H1 (cell line): ENCODE data around the gene AOAH.

Experiments used
- CTCF ChIP-seq, 3 experiments: IDR thresholded peaks; 1 replicate in 2 of 3; 2 replicates in 1 of 3; pipeline versions ENCODE4 v1.5.1 to v1.6.1; 2011; ENCODE audit warnings: low read length in 3 of 3, mild to moderate bottlenecking in 3 of 3, inconsistent platforms in 2 of 3, low read depth in 1 of 3, moderate library complexity in 1 of 3; ENCODE audit not compliant: insufficient read depth in 1 of 3; ENCODE audit errors: control extremely low read depth in 1 of 3
- HDAC6 ChIP-seq: IDR thresholded peaks from one replicate; pipeline ENCODE4 v1.7.1; 2012; ENCODE audit warnings: low read depth, mild to moderate bottlenecking, inconsistent platforms, low read length, moderate library complexity
- NANOG ChIP-seq: IDR thresholded peaks from 2 replicates; pipeline ENCODE4 v1.6.1; 2011; ENCODE audit warnings: low read length, low read depth, mild to moderate bottlenecking, inconsistent platforms; ENCODE audit not compliant: insufficient read depth, poor library complexity, severe bottlenecking
- POLR2A ChIP-seq, 2 experiments: IDR thresholded peaks; 1 replicate in 1 of 2; 2 replicates in 1 of 2; pipeline ENCODE4 v1.6.1; 2011; ENCODE audit warnings: low read depth in 2 of 2, low read length in 2 of 2, mild to moderate bottlenecking in 2 of 2; ENCODE audit errors: control extremely low read depth in 1 of 2
- POLR2AphosphoS5 ChIP-seq: IDR thresholded peaks from 2 replicates; pipeline ENCODE4 v1.6.1; 2011; ENCODE audit warnings: low read depth, low read length
- SIN3A ChIP-seq, 2 experiments: IDR thresholded peaks in 1 of 2; conservative IDR thresholded peaks in 1 of 2; 2 replicates each; pipeline ENCODE4 v1.6.1; 2011 to 2012; ENCODE audit warnings: low read length in 2 of 2, improper control_type of control experiment in 1 of 2, low read depth in 1 of 2, mild to moderate bottlenecking in 1 of 2
- SRF ChIP-seq: IDR thresholded peaks from 2 replicates; pipeline ENCODE4 v1.6.1; 2011; ENCODE audit warnings: mild to moderate bottlenecking, low read depth, low read length, moderate library complexity
- TAF1 ChIP-seq: IDR thresholded peaks from 2 replicates; pipeline ENCODE4 v1.6.1; 2011; ENCODE audit warnings: mild to moderate bottlenecking, low read depth, low read length
- TF ChIP-seq, protein P1 (sequence below): IDR thresholded peaks from 2 replicates; pipeline ENCODE4 v1.6.1; 2012; ENCODE audit warnings: inconsistent platforms

- no peak for TF ChIP-seq CTCF (IDR thresholded peaks at IDR 0.05; ENCODE audit: control extremely low read depth in 1 of 3, insufficient read depth in 1 of 3, low read depth in 1 of 3, low read length in 3 of 3)
- TF ChIP-seq POLR2AphosphoS5: no peak
- TF ChIP-seq TAF1: no peak
- no peak for TF ChIP-seq NANOG
- TF ChIP-seq SIN3A (conservative IDR thresholded peaks at IDR 0.05 in 1 of 2, IDR thresholded peaks at IDR 0.05 in 1 of 2; ENCODE audit: low read depth in 1 of 2, low read length in 2 of 2): no peak
- TF ChIP-seq, protein P1, sequence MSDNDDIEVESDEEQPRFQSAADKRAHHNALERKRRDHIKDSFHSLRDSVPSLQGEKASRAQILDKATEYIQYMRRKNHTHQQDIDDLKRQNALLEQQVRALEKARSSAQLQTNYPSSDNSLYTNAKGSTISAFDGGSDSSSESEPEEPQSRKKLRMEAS: no peak
- no peak for TF ChIP-seq SRF
- no peak for TF ChIP-seq POLR2A (IDR thresholded peaks at IDR 0.05; ENCODE audit: control extremely low read depth in 1 of 2, low read depth in 2 of 2, low read length in 2 of 2)
- no peak for TF ChIP-seq HDAC6
Observed at GRCh38 chr7:36683695-36684357, 40.5 kb downstream of the AOAH start.
